SK-N-SH (cell line): Measurements from ENCODE around the gene ZFYVE19. TPM values are rescaled to one million over a fixed set of nuclear protein-coding genes. Genes with fewer than 3 reads are reported as not detected.
"Not testable (repeated sequence)": the region's sequence is repeated elsewhere in the genome, so short reads cannot be mapped to it uniquely, and the experiment has no call there.

Experiments
- CTCF ChIA-PET: fragments of 300-600, 350-600 bp; formaldehyde crosslinking; extraction: SDS; loops from one replicate; lab custom pipeline; 2021; lab: Yijun Ruan, JAX
- POLR2A ChIA-PET: fragments of 350-600 bp; sonication (Branson Sonifier 250); formaldehyde crosslinking; extraction: SDS; loops from one replicate; lab custom pipeline; 2020; ENCODE audit warnings: antibody characterized with exemption, inconsistent platforms; lab: Yijun Ruan, JAX
- DNase-seq: peaks from one replicate; pipeline ENCODE4 v3.0.0; 2012
- H2AFZ ChIP-seq: fragments of 200-600 bp; sonication (generic); 2 replicates; pipeline ENCODE4 v1.8.1; 2016; ENCODE audit warnings: antibody characterized with exemption, mild to moderate bottlenecking, low read depth
- H3F3A ChIP-seq: fragments of 200-600 bp; sonication (generic); replicated peaks from 2 replicates; pipeline ENCODE3; 2016; ENCODE audit warnings: antibody characterized with exemption, mild to moderate bottlenecking; ENCODE audit not compliant: insufficient read depth
- H3K27ac ChIP-seq, 2 experiments: fragments of 200-500 bp in 1 of 2; fragments of 200-600 bp in 1 of 2; sonication (Bioruptor generic) in 1 of 2; sonication (generic), shearing (Covaris generic) in 1 of 2; 2 replicates each; pipeline versions ENCODE4 v1.5.1 to v1.6.1; 2014 to 2016; ENCODE audit warnings: low read depth in 2 of 2, inconsistent platforms in 1 of 2, low read length in 1 of 2, mild to moderate bottlenecking in 1 of 2, mixed read lengths in 1 of 2
- H3K27me3 ChIP-seq: fragments of 200-600 bp; sonication (generic), shearing (Covaris generic); 2 replicates; pipeline ENCODE4 v1.6.1; 2016; ENCODE audit warnings: mixed run types; ENCODE audit not compliant: insufficient read depth
- H3K36me3 ChIP-seq, 2 experiments: fragments of 200-500 bp in 1 of 2; fragments of 200-600 bp in 1 of 2; sonication (Bioruptor generic) in 1 of 2; sonication (generic) in 1 of 2; replicated peaks in 1 of 2; 2 replicates each; pipeline versions ENCODE3 to v1.5.1; 2014 to 2016; ENCODE audit warnings: low read length in 1 of 2, mild to moderate bottlenecking in 1 of 2; ENCODE audit not compliant: insufficient read depth in 2 of 2, control insufficient read depth in 1 of 2
- H3K4me1 ChIP-seq, 2 experiments: fragments of 200-500 bp in 1 of 2; fragments of 200-600 bp in 1 of 2; sonication (Bioruptor generic) in 1 of 2; sonication (generic), shearing (Covaris generic) in 1 of 2; 2 replicates each; pipeline versions ENCODE4 v1.5.1 to v1.6.1; 2014 to 2016; ENCODE audit warnings: low read depth in 1 of 2, low read length in 1 of 2, mixed run types in 1 of 2; ENCODE audit not compliant: insufficient read depth in 2 of 2, control insufficient read depth in 1 of 2
- H3K4me2 ChIP-seq: fragments of 200-600 bp; sonication (generic), shearing (Covaris generic); 2 replicates; pipeline ENCODE4 v1.6.1; 2017; ENCODE audit warnings: mixed run types
- H3K4me3 ChIP-seq, 2 experiments: fragments of 200-500 bp in 1 of 2; fragments of 200-600 bp in 1 of 2; sonication (Bioruptor generic) in 1 of 2; sonication (generic), shearing (Covaris generic) in 1 of 2; 2 replicates each; pipeline versions ENCODE4 v1.5.1 to v1.8.1; 2014 to 2016; ENCODE audit warnings: low read depth in 2 of 2, inconsistent platforms in 1 of 2, low read length in 1 of 2, mild to moderate bottlenecking in 1 of 2, mixed read lengths in 1 of 2, moderate library complexity in 1 of 2
- H3K79me2 ChIP-seq: fragments of 200-600 bp; sonication (generic); 2 replicates; pipeline ENCODE4 v1.8.1; 2017; ENCODE audit warnings: mild to moderate bottlenecking; ENCODE audit not compliant: insufficient read depth
- H3K9ac ChIP-seq: fragments of 200-600 bp; sonication (generic); 2 replicates; pipeline ENCODE4 v1.6.1; 2017; ENCODE audit warnings: mixed run types
- H3K9me2 ChIP-seq: fragments of 200-600 bp; sonication (generic); 2 replicates; pipeline ENCODE4 v1.6.1; 2017; ENCODE audit warnings: mixed run types
- H3K9me3 ChIP-seq: fragments of 200-600 bp; sonication (generic); 2 replicates; pipeline ENCODE4 v1.6.1; 2017; ENCODE audit warnings: mixed run types, mild to moderate bottlenecking, moderate library complexity
- H4K20me1 ChIP-seq: fragments of 200-600 bp; sonication (generic); 2 replicates; pipeline ENCODE4 v1.6.1; 2017; ENCODE audit warnings: mild to moderate bottlenecking, mixed run types; ENCODE audit not compliant: insufficient read depth
- CTCF ChIP-seq: fragments of 200-600 bp; sonication (generic); IDR thresholded peaks from 2 replicates; pipeline ENCODE4 v1.6.1; 2017; ENCODE audit warnings: antibody characterized with exemption, mild to moderate bottlenecking, moderate library complexity
- FOXJ3 ChIP-seq: sonication (generic); formaldehyde crosslinking; IDR thresholded peaks from 2 replicates; pipeline ENCODE4 v1.5.1; 2020; ENCODE audit warnings: mild to moderate bottlenecking, missing genetic modification reagents
- MAX ChIP-seq: IDR thresholded peaks from 2 replicates; pipeline ENCODE4 v1.4.0; 2012; ENCODE audit warnings: low read depth
- MXI1 ChIP-seq: IDR thresholded peaks from 2 replicates; pipeline ENCODE4 v1.6.1; 2012; ENCODE audit warnings: mild to moderate bottlenecking, low read depth, low read length, improper control_type of control experiment
- NFIC ChIP-seq: IDR thresholded peaks from 2 replicates; pipeline ENCODE4 v1.4.0; 2012; ENCODE audit warnings: borderline replicate concordance
- NRF1 ChIP-seq: IDR thresholded peaks from 2 replicates; pipeline ENCODE4 v1.6.1; 2012; ENCODE audit warnings: low read depth, mild to moderate bottlenecking, low read length
- PBX3 ChIP-seq: IDR thresholded peaks from 2 replicates; pipeline ENCODE4; 2012
- RAD21 ChIP-seq: IDR thresholded peaks from 2 replicates; pipeline ENCODE4 v1.6.1; 2012; ENCODE audit warnings: mild to moderate bottlenecking, low read length
- RXRA ChIP-seq: IDR thresholded peaks from 2 replicates; pipeline ENCODE4 v1.4.0; 2012; ENCODE audit warnings: low read depth, mild to moderate bottlenecking, borderline replicate concordance
- SIN3A ChIP-seq: IDR thresholded peaks from 2 replicates; pipeline ENCODE4 v1.6.1; 2012; ENCODE audit warnings: low read depth, mild to moderate bottlenecking, low read length, moderate library complexity, borderline replicate concordance
- SMC3 ChIP-seq: IDR thresholded peaks from 2 replicates; pipeline ENCODE4 v1.6.1; 2012; ENCODE audit warnings: low read depth, low read length, improper control_type of control experiment
- TAF1 ChIP-seq: IDR thresholded peaks from 2 replicates; pipeline ENCODE4 v1.6.1; 2012; ENCODE audit warnings: low read depth, mild to moderate bottlenecking, low read length, moderate library complexity, borderline replicate concordance
- TCF12 ChIP-seq: IDR thresholded peaks from 2 replicates; pipeline ENCODE4 v1.4.0; 2012
- TEAD4 ChIP-seq: IDR thresholded peaks from 2 replicates; pipeline ENCODE4 v1.4.0; 2012; ENCODE audit warnings: mild to moderate bottlenecking, borderline replicate concordance; ENCODE audit not compliant: insufficient read depth
- USF1 ChIP-seq: IDR thresholded peaks from 2 replicates; pipeline ENCODE4 v1.4.0; 2012; ENCODE audit warnings: low read depth, borderline replicate concordance
- USF2 ChIP-seq: fragments of 150-350 bp; IDR thresholded peaks from 2 replicates; pipeline ENCODE4 v1.6.1; 2017; ENCODE audit warnings: antibody characterized with exemption, low read length, low read depth, borderline replicate concordance
- WGBS: methylation state at CpG from one replicate; pipeline ENCODE4 v1.1.6; 2017; ENCODE audit warnings: low lambda C conversion rate; 5-methylcytosine and 5-hydroxymethylcytosine counted together
- polyA plus RNA-seq, 3 experiments: library from polyadenylated mRNA; depleted of rRNA; stranded (reverse); fragments of >200 nt; gene quantifications; 2 replicates each; pipeline ENCODE4 v1.2.3, GENCODE V29; 2012

Gene ZFYVE19
- polyA plus RNA-seq, 1 of the 3 experiments (the other 2 are of a cell fraction) = 35.5 TPM

GRCh38 chr15:40858706-40859105, 51.8 kb downstream of the ZFYVE19 start:
- H3F3A ChIP-seq = peaks cover 3% of the 10 kb centered on the region
- H3K27ac ChIP-seq = no peak overlapping the region
- H3K9me3 ChIP-seq = no peaks in the 10 kb centered on the region
- no peak for DNase-seq
- peaks cover 0 to 3% of the 10 kb centered on the region in 2 experiments; a peak in 1 of 4 replicates for H3K4me1 ChIP-seq
- ChIA-PET POLR2A (interaction anchor here (0.8 to 2.4 kb wide), 5 partner anchors 13 to 35 kb away, joined by 3 to 12 read pairs (median 9); partner anchors contain the start of genes RHOV and VPS18), CTCF (interaction anchor here (0.6 to 5.1 kb wide), 38 partner anchors 12 to 431 kb away, joined by 3 to 120 read pairs (median 4); partner anchors contain the start of genes CHP1, EXD1, PPP1R14D and RAD51)
- no peak overlapping the region for H3K4me3 ChIP-seq
- TF ChIP-seq RAD21 (no peak), MXI1 (no peak), RXRA (no peak), TCF12 (no peak), USF2 (no peak), FOXJ3 (CRISPR knock-in tag) (no peak)
- H3K9me2 ChIP-seq = no peaks in the 10 kb centered on the region
- WGBS = 66% methylated on average over 10 of the region's 10 CpGs
- H4K20me1 ChIP-seq = no peaks in the 10 kb centered on the region
- no peaks in the 10 kb centered on the region for H3K79me2 ChIP-seq
- no peak overlapping the region for H3K4me2 ChIP-seq
- no peak overlapping the region for H2AFZ ChIP-seq
- H3K36me3 ChIP-seq = no peaks in the 10 kb centered on the region
- H3K9ac ChIP-seq = no peak overlapping the region
- H3K27me3 ChIP-seq = no peaks in the 10 kb centered on the region

GRCh38 chr15:40859206-40859851, 52.4 kb downstream of the ZFYVE19 start:
- Histone ChIP-seq H3K4me3 (peak overlapping the region in 1 of 2 experiments; percentile 38; a peak in 1 of 4 replicates), H3K27ac (no peak overlapping the region), H3K27me3 (no peaks in the 10 kb centered on the region), H3K36me3 (no peaks in the 10 kb centered on the region), H3F3A (peaks cover 3% of the 10 kb centered on the region), H4K20me1 (no peaks in the 10 kb centered on the region), H2AFZ (no peak overlapping the region), H3K9me3 (no peaks in the 10 kb centered on the region), H3K9me2 (no peaks in the 10 kb centered on the region), H3K4me1 (peaks cover 0 to 3% of the 10 kb centered on the region in 2 experiments; a peak in 1 of 4 replicates), H3K9ac (no peak overlapping the region), H3K4me2 (no peak overlapping the region), H3K79me2 (no peaks in the 10 kb centered on the region)
- TF ChIP-seq RAD21 (peak; percentile 61), USF1 (no peak), SMC3 (peak; percentile 65), SIN3A (no peak), NFIC (no peak), MAX (0 out of 2 replicates have a peak, but pooled peaks have one; percentile 39), TEAD4 (no peak), PBX3 (no peak), CTCF (peak; percentile 86), NRF1 (no peak), TAF1 (no peak)
- POLR2A ChIA-PET = interaction anchor here (1.4 to 2.4 kb wide), 2 partner anchors 33 to 35 kb away, joined by 9 to 12 read pairs; partner anchors contain the start of gene VPS18
- DNase-seq = peak; percentile 84
- 48% methylated on average over 16 of the region's 18 CpGs for WGBS
- CTCF ChIA-PET = interaction anchor here (0.7 to 5.1 kb wide), 33 partner anchors 13 to 441 kb away, joined by 3 to 120 read pairs (median 4); partner anchors contain the start of genes CHP1, EXD1, PPP1R14D and RAD51

- DNase-seq, H3K4me2 ChIP-seq, H3K9me3 ChIP-seq, H3K27ac ChIP-seq, H3K4me1 ChIP-seq, H3K27me3 ChIP-seq, H3K9ac ChIP-seq, H3K36me3 ChIP-seq, H3K9me2 ChIP-seq, H3K79me2 ChIP-seq, H3K4me3 ChIP-seq, POLR2A ChIA-PET, H3F3A ChIP-seq, H4K20me1 ChIP-seq, H2AFZ ChIP-seq: not testable (repeated sequence)
- CTCF ChIA-PET = interaction anchor here (1.0 to 1.1 kb wide), 2 partner anchors 59 to 105 kb away, joined by 3 read pairs; no protein-coding TSS in a partner anchor
- WGBS = 74% methylated on average over 4 of the region's 4 CpGs
These were observed 54.3 kb downstream of the ZFYVE19 start for GRCh38 chr15:40861147-40861546.
